K562 (cell line): ENCODE measurements around the gene ZFPM1. TPM values are rescaled to one million over a fixed set of nuclear protein-coding genes. Genes with fewer than 3 reads are reported as not detected.
A peak's percentile ranks its signal among the peaks of the same experiment; 100 is the strongest.

Source experiments
- CBX2 ChIP-seq: fragments of 200-600 bp; sonication (generic); IDR thresholded peaks from one replicate; pipeline ENCODE4 v1.6.1; 2012; ENCODE audit warnings: mild to moderate bottlenecking, low read length, inconsistent platforms; ENCODE audit not compliant: insufficient read depth, poor library complexity, severe bottlenecking
- CEBPG ChIP-seq, 3 experiments: fragments of 200-800 bp in 1 of 3; sonication (Bioruptor generic) in 1 of 3; sonication (generic) in 1 of 3; formaldehyde crosslinking in 1 of 3; IDR thresholded peaks in 2 of 3; conservative IDR thresholded peaks in 1 of 3; 2 replicates each; pipeline versions ENCODE4 v1.6.1 to v1.8.0; 2016 to 2022; ENCODE audit warnings: missing compliant biosample characterization in 2 of 3, missing genetic modification characterization in 2 of 3, mild to moderate bottlenecking in 1 of 3, missing genetic modification reagents in 1 of 3
- E4F1 ChIP-seq: fragments of 250-450 bp; sonication (Bioruptor Pico); IDR thresholded peaks from 2 replicates; pipeline ENCODE4 v1.5.0; 2021; ENCODE audit warnings: mild to moderate bottlenecking, borderline replicate concordance
- ESRRA ChIP-seq: fragments of 450-650 bp; IDR thresholded peaks from 2 replicates; pipeline ENCODE4 v1.6.1; 2014; ENCODE audit warnings: low read depth, mild to moderate bottlenecking, moderate library complexity, borderline replicate concordance
- GATAD2B ChIP-seq: fragments of 450-650 bp; IDR thresholded peaks from 2 replicates; pipeline ENCODE4 v1.6.1; 2017; ENCODE audit warnings: mild to moderate bottlenecking, borderline replicate concordance
- GTF2E2 ChIP-seq: fragments of 200-800 bp; sonication (Bioruptor generic); IDR thresholded peaks from 2 replicates; pipeline ENCODE4 v1.6.1; 2016; ENCODE audit warnings: missing genetic modification characterization, missing compliant biosample characterization
- MCM2 ChIP-seq: fragments of 450-650 bp; IDR thresholded peaks from 2 replicates; pipeline ENCODE4 v1.6.1; 2017; ENCODE audit warnings: low read depth, mild to moderate bottlenecking
- PKNOX1 ChIP-seq: fragments of 450-650 bp; IDR thresholded peaks from 2 replicates; pipeline ENCODE4 v1.6.1; 2016
- POLR2AphosphoS2 ChIP-seq: IDR thresholded peaks from 2 replicates; pipeline ENCODE4 v1.6.1; 2012; ENCODE audit warnings: low read length, improper control_type of control experiment
- PRPF4 ChIP-seq: fragments of 200-400 bp; formaldehyde crosslinking; IDR thresholded peaks from one replicate; pipeline ENCODE4 v1.6.1; 2017; ENCODE audit warnings: low read length, low read depth, mild to moderate bottlenecking; ENCODE audit not compliant: insufficient read depth, poor library complexity, severe bottlenecking
- XRCC3 ChIP-seq: fragments of 450-650 bp; IDR thresholded peaks from 2 replicates; pipeline ENCODE4 v1.6.1; 2017; ENCODE audit warnings: mild to moderate bottlenecking, moderate library complexity
- ZNF197 ChIP-seq: fragments of 200-800 bp; sonication (Bioruptor generic); IDR thresholded peaks from 2 replicates; pipeline ENCODE4 v1.6.1; 2016; ENCODE audit warnings: low read depth, missing genetic modification characterization, missing compliant biosample characterization
- ZNF41 ChIP-seq: fragments of 250-450 bp; sonication (Bioruptor Pico); conservative IDR thresholded peaks from 2 replicates; pipeline ENCODE4 v1.4.0; 2020; ENCODE audit warnings: mild to moderate bottlenecking
- ZNF699 ChIP-seq: fragments of 250-450 bp; sonication (Bioruptor Pico); IDR thresholded peaks from 2 replicates; pipeline ENCODE4 v1.8.0; 2021; ENCODE audit warnings: mild to moderate bottlenecking, moderate library complexity; ENCODE audit not compliant: insufficient replicate concordance
- polyA plus RNA-seq, 8 experiments: library from polyadenylated mRNA; depleted of rRNA in 4 of 8; stranded (reverse) in 5 of 8; unstranded in 3 of 8; fragments of >200 nt; fragmentation: Nextera tagmentation in 2 of 8; fragmentation: Illumina TruSeq in 1 of 8; extraction: Ambion mirVana in 2 of 8; extraction: Trizol in 1 of 8; gene quantifications; 2 replicates each; pipeline versions ENCODE4 v1.2.1 to v1.2.3, GENCODE V29; 2011 to 2014; ENCODE audit warnings: inconsistent platforms in 1 of 8, missing spikeins in 1 of 8
- total RNA-seq, 7 experiments: library from RNA; depleted of rRNA in 6 of 7; stranded (reverse); fragments of >200 nt in 6 of 7; fragmentation: Illumina TruSeq in 2 of 7; extraction: Trizol in 2 of 7; gene quantifications; 2 replicates each; pipeline versions ENCODE4 v1.2.1 to v1.2.3, GENCODE V29; 2011 to 2021; ENCODE audit warnings: low replicate concordance in 1 of 7

The ZFPM1 gene
- total and polyA plus RNA-seq, 9 of the 15 experiments (the other 6 are each of a cell fraction or from before 2014, with no cell fraction given): 0.03 to 35.9 (median 1.4) TPM

GRCh38 chr16:88497561-88498462 lies 44.7 kb downstream of the ZFPM1 start (continued):
- TF ChIP-seq CEBPG (CRISPR knock-in tag; IDR thresholded peaks at IDR 0.05): no peak
- no peak for TF ChIP-seq CEBPG (tag; conservative IDR thresholded peaks at IDR 0.05 in 1 of 2, IDR thresholded peaks at IDR 0.05 in 1 of 2)
- no peak for TF ChIP-seq ZNF699 (CRISPR knock-in tag)
- no peak for TF ChIP-seq GTF2E2
- no peak for TF ChIP-seq XRCC3
- no peak for TF ChIP-seq POLR2AphosphoS2
- TF ChIP-seq ESRRA: peak; percentile 83
- TF ChIP-seq MCM2: no peak
- TF ChIP-seq PRPF4: no peak
- no peak for TF ChIP-seq CBX2
- TF ChIP-seq GATAD2B: peak; percentile 97
- TF ChIP-seq E4F1 (CRISPR knock-in tag): no peak
- no peak for TF ChIP-seq ZNF41 (CRISPR knock-in tag)
- peak; percentile 79; the same call in 1 of the 2 replicates for TF ChIP-seq ZNF197 (CRISPR knock-in tag)
- TF ChIP-seq PKNOX1: peak; percentile 98
